ENCODE data around the gene ALK. TPM values are rescaled to one million over a fixed set of nuclear protein-coding genes. Genes with fewer than 3 reads are reported as not detected.

The ALK gene
- polyA plus RNA-seq, 2 of the 4 experiments (the other 2 are of a cell fraction): not detected

DNA sequence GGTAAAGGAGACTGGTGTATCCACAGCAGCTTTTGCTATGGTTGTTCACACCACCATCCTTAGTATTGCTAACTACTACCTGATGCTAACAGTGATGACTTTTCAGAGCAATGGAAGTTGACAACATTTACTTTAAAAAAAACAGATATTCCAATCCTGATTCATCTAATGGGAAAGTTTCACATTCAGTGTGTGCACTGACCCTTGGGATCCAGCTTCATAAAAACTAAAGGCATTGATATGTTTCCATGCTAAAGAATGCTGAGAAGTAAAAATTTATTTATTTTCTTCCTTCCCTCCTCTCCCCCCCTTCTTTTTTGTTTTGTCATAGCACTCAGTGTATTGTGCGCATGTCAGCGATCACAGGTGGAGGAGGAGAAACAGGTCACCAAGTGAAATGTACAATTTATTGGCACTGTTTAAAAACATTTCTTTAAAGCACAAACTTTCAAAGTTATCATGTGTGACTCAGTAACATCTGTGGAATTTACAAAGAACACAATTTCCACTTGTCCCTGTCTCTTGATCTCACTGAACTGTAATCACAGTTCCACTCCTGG, 229.9 kb downstream of the ALK start:
- Histone ChIP-seq H3K4me2 (no peak overlapping the region), H3K27ac (no peak overlapping the region), H3K4me1 (no peaks in the 10 kb centered on the region), H3K9me3 (peaks cover 2% of the 10 kb centered on the region; the same call in 1 of the 3 replicates), H3K4me3 (no peak overlapping the region)
- POLR2A ChIA-PET: no interaction called here
- WGBS (ENCODE audit: missing lambda C conversion rate): 86% methylated on average over 2 of the region's 2 CpGs
- DNase-seq (ENCODE audit: low read depth in 1 of 2, low spot score in 1 of 2) (no peak), FAIRE-seq (no peak), ATAC-seq (no peak)
- CTCF ChIA-PET: interaction anchor here (1.4 kb wide), 1 partner anchor 383 kb away, joined by 4 read pairs; no protein-coding TSS in a partner anchor
- TF ChIP-seq BHLHE40 (IDR thresholded peaks at IDR 0.05; ENCODE audit: low read depth, low read length) (no peak), CHD4 (IDR thresholded peaks at IDR 0.05; ENCODE audit: borderline replicate concordance) (no peak)
- TF ChIP-seq, protein P1, sequence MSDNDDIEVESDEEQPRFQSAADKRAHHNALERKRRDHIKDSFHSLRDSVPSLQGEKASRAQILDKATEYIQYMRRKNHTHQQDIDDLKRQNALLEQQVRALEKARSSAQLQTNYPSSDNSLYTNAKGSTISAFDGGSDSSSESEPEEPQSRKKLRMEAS (IDR thresholded peaks at IDR 0.05): no peak
- TF ChIP-seq, protein P2, sequence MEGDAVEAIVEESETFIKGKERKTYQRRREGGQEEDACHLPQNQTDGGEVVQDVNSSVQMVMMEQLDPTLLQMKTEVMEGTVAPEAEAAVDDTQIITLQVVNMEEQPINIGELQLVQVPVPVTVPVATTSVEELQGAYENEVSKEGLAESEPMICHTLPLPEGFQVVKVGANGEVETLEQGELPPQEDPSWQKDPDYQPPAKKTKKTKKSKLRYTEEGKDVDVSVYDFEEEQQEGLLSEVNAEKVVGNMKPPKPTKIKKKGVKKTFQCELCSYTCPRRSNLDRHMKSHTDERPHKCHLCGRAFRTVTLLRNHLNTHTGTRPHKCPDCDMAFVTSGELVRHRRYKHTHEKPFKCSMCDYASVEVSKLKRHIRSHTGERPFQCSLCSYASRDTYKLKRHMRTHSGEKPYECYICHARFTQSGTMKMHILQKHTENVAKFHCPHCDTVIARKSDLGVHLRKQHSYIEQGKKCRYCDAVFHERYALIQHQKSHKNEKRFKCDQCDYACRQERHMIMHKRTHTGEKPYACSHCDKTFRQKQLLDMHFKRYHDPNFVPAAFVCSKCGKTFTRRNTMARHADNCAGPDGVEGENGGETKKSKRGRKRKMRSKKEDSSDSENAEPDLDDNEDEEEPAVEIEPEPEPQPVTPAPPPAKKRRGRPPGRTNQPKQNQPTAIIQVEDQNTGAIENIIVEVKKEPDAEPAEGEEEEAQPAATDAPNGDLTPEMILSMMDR (IDR thresholded peaks at IDR 0.05): no peak
- TF ChIP-seq, protein P3, sequence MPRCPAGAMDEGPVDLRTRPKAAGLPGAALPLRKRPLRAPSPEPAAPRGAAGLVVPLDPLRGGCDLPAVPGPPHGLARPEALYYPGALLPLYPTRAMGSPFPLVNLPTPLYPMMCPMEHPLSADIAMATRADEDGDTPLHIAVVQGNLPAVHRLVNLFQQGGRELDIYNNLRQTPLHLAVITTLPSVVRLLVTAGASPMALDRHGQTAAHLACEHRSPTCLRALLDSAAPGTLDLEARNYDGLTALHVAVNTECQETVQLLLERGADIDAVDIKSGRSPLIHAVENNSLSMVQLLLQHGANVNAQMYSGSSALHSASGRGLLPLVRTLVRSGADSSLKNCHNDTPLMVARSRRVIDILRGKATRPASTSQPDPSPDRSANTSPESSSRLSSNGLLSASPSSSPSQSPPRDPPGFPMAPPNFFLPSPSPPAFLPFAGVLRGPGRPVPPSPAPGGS (IDR thresholded peaks at IDR 0.05): no peak

DNA sequence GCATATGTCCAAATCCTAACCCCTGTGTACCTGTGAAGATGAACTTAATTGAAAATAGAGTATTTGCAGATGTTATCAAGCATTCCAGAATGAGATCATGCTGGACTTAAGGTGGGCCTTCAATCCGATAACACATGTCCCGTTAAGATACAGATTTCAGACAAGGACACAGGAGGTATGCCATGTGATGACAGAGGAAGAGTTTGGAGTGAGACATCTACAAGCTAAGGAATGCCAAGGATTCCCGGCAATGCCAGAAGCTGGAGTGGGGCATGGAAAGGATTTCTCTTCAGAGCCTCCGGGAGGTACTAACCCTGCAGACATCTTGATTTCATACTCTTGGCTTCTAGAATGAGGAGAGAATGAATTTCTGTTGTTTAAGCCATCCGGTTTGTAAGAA, 231.7 kb downstream of the ALK start:
- ChIA-PET CTCF (no interaction called here), POLR2A (no interaction called here)
- FAIRE-seq (no peak), ATAC-seq (no peak), DNase-seq (ENCODE audit: low read depth in 1 of 2, low spot score in 1 of 2) (no peak)
- peaks cover under 1% of the 10 kb centered on the region; the same call in 1 of the 3 replicates for H3K9me3 ChIP-seq
- H3K4me3 ChIP-seq: no peak overlapping the region
- no peaks in the 10 kb centered on the region for H3K4me1 ChIP-seq
- WGBS (ENCODE audit: missing lambda C conversion rate): 11% methylated on average over 5 of the region's 5 CpGs
- H3K27ac ChIP-seq: no peak overlapping the region
- TF ChIP-seq MYC (IDR thresholded peaks at IDR 0.05; ENCODE audit: borderline replicate concordance, low read length) (no peak), ZFP36 (IDR thresholded peaks at IDR 0.05; ENCODE audit: borderline replicate concordance, partially characterized antibody) (no peak), ZC3H11A (IDR thresholded peaks at IDR 0.05) (no peak), HOXB5 (CRISPR knock-in tag; IDR thresholded peaks at IDR 0.05) (no peak), FOSB (CRISPR knock-in tag; IDR thresholded peaks at IDR 0.05) (no peak), EP300 (IDR thresholded peaks at IDR 0.05) (no peak), HEYL (CRISPR knock-in tag; IDR thresholded peaks at IDR 0.05) (no peak)
- no peak overlapping the region for H3K4me2 ChIP-seq

DNA sequence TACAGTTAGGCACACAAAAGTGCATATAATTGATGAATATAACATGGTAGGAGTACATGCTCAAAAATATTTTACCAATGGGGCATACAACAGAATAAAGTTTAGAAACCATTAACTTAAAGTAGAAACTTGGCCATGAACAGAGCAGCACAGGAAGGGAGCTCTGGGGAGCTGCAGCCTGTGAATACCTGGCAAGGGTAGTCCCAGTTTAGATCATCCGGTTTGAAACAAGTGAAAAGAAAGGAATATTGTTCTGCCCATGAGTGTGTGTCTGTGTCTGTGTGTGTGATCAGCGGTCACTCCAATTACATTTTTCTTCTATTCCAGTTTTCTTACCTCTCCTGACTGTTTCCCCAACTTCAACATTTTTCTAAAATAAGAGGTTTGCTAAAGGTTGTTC, 233.0 kb downstream of the ALK start:
- ChIA-PET CTCF (no interaction called here), POLR2A (no interaction called here)
- TF ChIP-seq, protein P4, sequence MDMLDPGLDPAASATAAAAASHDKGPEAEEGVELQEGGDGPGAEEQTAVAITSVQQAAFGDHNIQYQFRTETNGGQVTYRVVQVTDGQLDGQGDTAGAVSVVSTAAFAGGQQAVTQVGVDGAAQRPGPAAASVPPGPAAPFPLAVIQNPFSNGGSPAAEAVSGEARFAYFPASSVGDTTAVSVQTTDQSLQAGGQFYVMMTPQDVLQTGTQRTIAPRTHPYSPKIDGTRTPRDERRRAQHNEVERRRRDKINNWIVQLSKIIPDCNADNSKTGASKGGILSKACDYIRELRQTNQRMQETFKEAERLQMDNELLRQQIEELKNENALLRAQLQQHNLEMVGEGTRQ (IDR thresholded peaks at IDR 0.05): no peak
- TF ChIP-seq HOXA7 (CRISPR knock-in tag; IDR thresholded peaks at IDR 0.05) (no peak), FOSL2 (IDR thresholded peaks at IDR 0.05) (no peak), FOSL2 (CRISPR knock-in tag; IDR thresholded peaks at IDR 0.05) (no peak), CBX2 (IDR thresholded peaks at IDR 0.05; ENCODE audit: borderline replicate concordance, low read depth) (no peak), RFX5 (IDR thresholded peaks at IDR 0.05) (no peak), HOXB13 (CRISPR knock-in tag; IDR thresholded peaks at IDR 0.05; ENCODE audit: low read depth) (no peak), FOSB (CRISPR knock-in tag; IDR thresholded peaks at IDR 0.05) (no peak), EHF (CRISPR knock-in tag; IDR thresholded peaks at IDR 0.05) (no peak)
- TF ChIP-seq, protein P5, sequence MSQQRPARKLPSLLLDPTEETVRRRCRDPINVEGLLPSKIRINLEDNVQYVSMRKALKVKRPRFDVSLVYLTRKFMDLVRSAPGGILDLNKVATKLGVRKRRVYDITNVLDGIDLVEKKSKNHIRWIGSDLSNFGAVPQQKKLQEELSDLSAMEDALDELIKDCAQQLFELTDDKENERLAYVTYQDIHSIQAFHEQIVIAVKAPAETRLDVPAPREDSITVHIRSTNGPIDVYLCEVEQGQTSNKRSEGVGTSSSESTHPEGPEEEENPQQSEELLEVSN (IDR thresholded peaks at IDR 0.05; ENCODE audit: borderline replicate concordance, low read depth): no peak

More for the DNA sequence above, 233.0 kb downstream of the ALK start:
- no peaks in the 10 kb centered on the region; the same call in 2 of the 3 replicates for H3K9me3 ChIP-seq
- H3K4me3 ChIP-seq: no peak overlapping the region
- H3K27ac ChIP-seq: no peak overlapping the region
- ATAC-seq: no peak
- no peak overlapping the region for H3K4me2 ChIP-seq
- no peak for FAIRE-seq
- no peak for DNase-seq (ENCODE audit: low read depth in 1 of 2, low spot score in 1 of 2)
- 32% methylated on average over 2 of the region's 2 CpGs for WGBS (ENCODE audit: missing lambda C conversion rate)
- H3K4me1 ChIP-seq: no peaks in the 10 kb centered on the region

All from A549 (cell line).